ENCODE results near the gene CDK14.

Gene CDK14

DNA sequence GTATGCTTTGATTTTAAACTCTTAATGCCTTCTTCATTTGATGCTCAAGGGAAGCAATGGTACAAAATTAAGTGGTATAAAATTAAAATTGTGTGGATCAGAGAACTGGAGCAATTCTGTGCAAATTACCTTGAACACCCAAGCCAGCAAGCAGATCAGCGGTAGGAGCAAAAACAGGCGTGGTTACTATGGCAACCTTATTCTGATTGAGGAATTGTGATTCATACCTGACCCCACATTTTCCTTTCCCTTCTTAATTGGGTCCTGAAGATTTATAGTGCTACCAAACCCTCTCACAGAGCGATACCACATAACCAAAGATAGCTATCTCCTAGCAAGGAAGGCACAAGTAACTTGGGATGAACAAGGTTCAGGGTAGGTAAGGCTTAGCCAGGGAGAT, 595.6 kb downstream of the CDK14 start:
- DNase-seq (no peak), ATAC-seq (ENCODE audit: insufficient read depth, low read depth) (no peak)
- no peak overlapping the region for H3K4me2 ChIP-seq (ENCODE audit: insufficient read depth, low read length)
- no peak overlapping the region for H3K27ac ChIP-seq (ENCODE audit: low read length)
- TF ChIP-seq, protein P1, sequence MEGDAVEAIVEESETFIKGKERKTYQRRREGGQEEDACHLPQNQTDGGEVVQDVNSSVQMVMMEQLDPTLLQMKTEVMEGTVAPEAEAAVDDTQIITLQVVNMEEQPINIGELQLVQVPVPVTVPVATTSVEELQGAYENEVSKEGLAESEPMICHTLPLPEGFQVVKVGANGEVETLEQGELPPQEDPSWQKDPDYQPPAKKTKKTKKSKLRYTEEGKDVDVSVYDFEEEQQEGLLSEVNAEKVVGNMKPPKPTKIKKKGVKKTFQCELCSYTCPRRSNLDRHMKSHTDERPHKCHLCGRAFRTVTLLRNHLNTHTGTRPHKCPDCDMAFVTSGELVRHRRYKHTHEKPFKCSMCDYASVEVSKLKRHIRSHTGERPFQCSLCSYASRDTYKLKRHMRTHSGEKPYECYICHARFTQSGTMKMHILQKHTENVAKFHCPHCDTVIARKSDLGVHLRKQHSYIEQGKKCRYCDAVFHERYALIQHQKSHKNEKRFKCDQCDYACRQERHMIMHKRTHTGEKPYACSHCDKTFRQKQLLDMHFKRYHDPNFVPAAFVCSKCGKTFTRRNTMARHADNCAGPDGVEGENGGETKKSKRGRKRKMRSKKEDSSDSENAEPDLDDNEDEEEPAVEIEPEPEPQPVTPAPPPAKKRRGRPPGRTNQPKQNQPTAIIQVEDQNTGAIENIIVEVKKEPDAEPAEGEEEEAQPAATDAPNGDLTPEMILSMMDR (IDR thresholded peaks at IDR 0.05; ENCODE audit: borderline replicate concordance, extremely low read depth, low read length, poor library complexity, severe bottlenecking), result no peak
- no peak for TF ChIP-seq EZH2 (IDR thresholded peaks at IDR 0.05; ENCODE audit: borderline replicate concordance, low read depth, low read length, severe bottlenecking)
- H3K9me3 ChIP-seq (ENCODE audit: insufficient read depth, low read length, severe bottlenecking), result no peaks in the 10 kb centered on the region
- H3K4me1 ChIP-seq (ENCODE audit: insufficient read depth, low read length), result no peaks in the 10 kb centered on the region
- no peak overlapping the region for H2AFZ ChIP-seq (ENCODE audit: low read depth, low read length)
- no peak overlapping the region for H3K4me3 ChIP-seq (ENCODE audit: low read depth in 1 of 2, low read length in 2 of 2)
- H3K27me3 ChIP-seq (ENCODE audit: insufficient read depth, low read length, poor library complexity), result peaks cover 4% of the 10 kb centered on the region
- no peaks in the 10 kb centered on the region for H3K36me3 ChIP-seq (ENCODE audit: insufficient read depth, low read length)
- no peaks in the 10 kb centered on the region for H4K20me1 ChIP-seq (ENCODE audit: insufficient read depth, low read length)
- H3K9ac ChIP-seq (ENCODE audit: low read depth, low read length), result no peak overlapping the region
- no peaks in the 10 kb centered on the region for H3K79me2 ChIP-seq (ENCODE audit: insufficient read depth, low read length)

DNA sequence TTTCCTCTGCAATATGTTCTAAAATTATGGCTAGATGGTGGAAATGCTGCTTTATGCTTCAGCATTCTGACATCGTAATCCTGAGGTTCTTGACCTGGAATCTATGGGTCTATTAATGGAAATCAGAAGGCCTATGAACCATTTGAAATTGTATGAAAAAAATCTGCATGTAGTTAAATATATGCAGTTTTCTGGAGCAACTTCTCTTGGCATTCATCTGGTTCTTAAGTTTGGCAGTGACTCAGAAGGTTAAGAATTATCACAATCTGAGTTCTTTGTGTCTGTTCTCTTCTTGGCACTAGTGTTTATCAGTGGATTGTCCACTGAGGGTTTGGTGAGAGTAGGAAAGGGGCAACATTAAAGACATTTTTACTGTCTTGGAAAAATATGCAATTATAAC, 597.0 kb downstream of the CDK14 start:
- Histone ChIP-seq H3K27ac (ENCODE audit: low read length) (no peak overlapping the region), H3K9me3 (ENCODE audit: insufficient read depth, low read length, severe bottlenecking) (no peaks in the 10 kb centered on the region), H3K4me1 (ENCODE audit: insufficient read depth, low read length) (no peaks in the 10 kb centered on the region), H4K20me1 (ENCODE audit: insufficient read depth, low read length) (no peaks in the 10 kb centered on the region), H3K9ac (ENCODE audit: low read depth, low read length) (no peak overlapping the region), H3K36me3 (ENCODE audit: insufficient read depth, low read length) (no peaks in the 10 kb centered on the region), H3K27me3 (ENCODE audit: insufficient read depth, low read length, poor library complexity) (peaks cover 7% of the 10 kb centered on the region), H2AFZ (ENCODE audit: low read depth, low read length) (no peak overlapping the region), H3K79me2 (ENCODE audit: insufficient read depth, low read length) (no peaks in the 10 kb centered on the region), H3K4me2 (ENCODE audit: insufficient read depth, low read length) (no peak overlapping the region), H3K4me3 (ENCODE audit: low read depth in 1 of 2, low read length in 2 of 2) (no peak overlapping the region)
- TF ChIP-seq, protein P1 (IDR thresholded peaks at IDR 0.05; ENCODE audit: borderline replicate concordance, extremely low read depth, low read length, poor library complexity, severe bottlenecking), result no peak
- TF ChIP-seq EZH2 (IDR thresholded peaks at IDR 0.05; ENCODE audit: borderline replicate concordance, low read depth, low read length, severe bottlenecking), result no peak
- ATAC-seq (ENCODE audit: insufficient read depth, low read depth) (no peak), DNase-seq (no peak)

DNA sequence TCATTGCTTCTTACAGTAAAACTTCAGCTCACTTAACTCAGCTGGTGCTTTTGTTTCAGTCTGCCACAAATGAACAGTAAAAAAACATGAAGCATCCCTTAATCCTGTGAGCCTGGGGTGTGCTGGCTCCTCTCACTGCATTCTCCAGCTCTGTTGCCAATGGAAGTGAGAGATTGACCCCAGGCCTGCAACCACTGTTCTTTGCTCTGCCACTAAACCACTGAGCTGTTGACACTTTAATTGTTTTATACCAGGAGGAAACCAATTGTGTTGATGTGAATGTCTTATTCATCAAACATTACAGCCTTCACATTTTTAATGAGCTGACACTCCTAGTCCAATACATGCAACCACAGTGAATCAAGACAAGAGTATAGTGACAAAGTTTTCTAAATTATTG, 598.7 kb downstream of the CDK14 start:
- Histone ChIP-seq H3K4me1 (ENCODE audit: insufficient read depth, low read length) (no peaks in the 10 kb centered on the region), H2AFZ (ENCODE audit: low read depth, low read length) (no peak overlapping the region), H3K9me3 (ENCODE audit: insufficient read depth, low read length, severe bottlenecking) (no peaks in the 10 kb centered on the region), H4K20me1 (ENCODE audit: insufficient read depth, low read length) (no peaks in the 10 kb centered on the region), H3K4me2 (ENCODE audit: insufficient read depth, low read length) (no peak overlapping the region), H3K4me3 (ENCODE audit: low read depth in 1 of 2, low read length in 2 of 2) (no peak overlapping the region), H3K79me2 (ENCODE audit: insufficient read depth, low read length) (no peaks in the 10 kb centered on the region), H3K27ac (ENCODE audit: low read length) (no peak overlapping the region), H3K27me3 (ENCODE audit: insufficient read depth, low read length, poor library complexity) (peaks cover 7% of the 10 kb centered on the region), H3K36me3 (ENCODE audit: insufficient read depth, low read length) (no peaks in the 10 kb centered on the region), H3K9ac (ENCODE audit: low read depth, low read length) (no peak overlapping the region)
- no peak for TF ChIP-seq EZH2 (IDR thresholded peaks at IDR 0.05; ENCODE audit: borderline replicate concordance, low read depth, low read length, severe bottlenecking)
- TF ChIP-seq, protein P1 (IDR thresholded peaks at IDR 0.05; ENCODE audit: borderline replicate concordance, extremely low read depth, low read length, poor library complexity, severe bottlenecking), result no peak
- ATAC-seq (ENCODE audit: insufficient read depth, low read depth) (no peak), DNase-seq (no peak)

GRCh38 chr7:91196058-91196457, 599.9 kb downstream of the CDK14 start:
- Histone ChIP-seq H3K27me3 (ENCODE audit: insufficient read depth, low read length, poor library complexity) (peaks cover 10% of the 10 kb centered on the region), H4K20me1 (ENCODE audit: insufficient read depth, low read length) (no peaks in the 10 kb centered on the region), H3K4me3 (ENCODE audit: low read depth in 1 of 2, low read length in 2 of 2) (no peak overlapping the region), H3K9me3 (ENCODE audit: insufficient read depth, low read length, severe bottlenecking) (no peaks in the 10 kb centered on the region), H3K27ac (ENCODE audit: low read length) (no peak overlapping the region), H3K79me2 (ENCODE audit: insufficient read depth, low read length) (no peaks in the 10 kb centered on the region), H3K4me2 (ENCODE audit: insufficient read depth, low read length) (no peak overlapping the region), H3K9ac (ENCODE audit: low read depth, low read length) (no peak overlapping the region), H3K4me1 (ENCODE audit: insufficient read depth, low read length) (no peaks in the 10 kb centered on the region), H3K36me3 (ENCODE audit: insufficient read depth, low read length) (no peaks in the 10 kb centered on the region), H2AFZ (ENCODE audit: low read depth, low read length) (no peak overlapping the region)
- TF ChIP-seq, protein P1 (IDR thresholded peaks at IDR 0.05; ENCODE audit: borderline replicate concordance, extremely low read depth, low read length, poor library complexity, severe bottlenecking), result no peak
- TF ChIP-seq EZH2 (IDR thresholded peaks at IDR 0.05; ENCODE audit: borderline replicate concordance, low read depth, low read length, severe bottlenecking), result no peak
- no peak for ATAC-seq (ENCODE audit: insufficient read depth, low read depth)
- DNase-seq, result no peak

Measured in DND-41 (cell line).